ENCODE measurements around the gene BCAS3. TPM values are rescaled to one million over a fixed set of nuclear protein-coding genes. Genes with fewer than 3 reads are reported as not detected.
"Not testable (repeated sequence)": the region's sequence is repeated elsewhere in the genome, so short reads cannot be mapped to it uniquely, and the experiment has no call there.

The BCAS3 gene
- total RNA-seq, 1 experiment from 2014 or later, result 14.3 TPM

DNA sequence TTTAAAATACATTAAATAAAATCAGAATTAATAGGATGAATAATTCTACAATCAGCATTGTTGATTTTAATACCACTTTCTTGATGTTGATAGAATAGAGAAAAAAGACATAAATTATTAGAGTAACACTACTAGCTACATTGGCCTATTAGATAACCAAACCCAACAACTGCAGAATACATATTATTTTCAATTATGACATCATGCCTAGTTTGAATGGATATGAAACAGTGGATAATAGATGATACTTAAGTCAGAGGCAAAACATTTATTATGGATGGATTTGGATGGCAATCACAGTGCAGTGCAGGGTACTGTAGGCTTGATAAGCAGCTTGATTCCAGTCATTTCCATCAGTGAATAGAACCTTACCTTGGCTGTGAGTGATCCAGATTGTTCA, 293.1 kb downstream of the BCAS3 start:
- H3K36me3 ChIP-seq, result no peaks in the 10 kb centered on the region
- no peaks in the 10 kb centered on the region for H3K4me1 ChIP-seq (replicated peaks)
- no peaks in the 10 kb centered on the region for H3K27me3 ChIP-seq (replicated peaks)
- peaks cover 3% of the 10 kb centered on the region; the same call in 1 of the 2 replicates for H3K9me3 ChIP-seq (replicated peaks)
- H3K4me3 ChIP-seq, result no peak overlapping the region
- no peak for DNase-seq (ENCODE audit: low read depth in 1 of 2, low spot score in 2 of 2)
- no peak overlapping the region for H3K27ac ChIP-seq

DNA sequence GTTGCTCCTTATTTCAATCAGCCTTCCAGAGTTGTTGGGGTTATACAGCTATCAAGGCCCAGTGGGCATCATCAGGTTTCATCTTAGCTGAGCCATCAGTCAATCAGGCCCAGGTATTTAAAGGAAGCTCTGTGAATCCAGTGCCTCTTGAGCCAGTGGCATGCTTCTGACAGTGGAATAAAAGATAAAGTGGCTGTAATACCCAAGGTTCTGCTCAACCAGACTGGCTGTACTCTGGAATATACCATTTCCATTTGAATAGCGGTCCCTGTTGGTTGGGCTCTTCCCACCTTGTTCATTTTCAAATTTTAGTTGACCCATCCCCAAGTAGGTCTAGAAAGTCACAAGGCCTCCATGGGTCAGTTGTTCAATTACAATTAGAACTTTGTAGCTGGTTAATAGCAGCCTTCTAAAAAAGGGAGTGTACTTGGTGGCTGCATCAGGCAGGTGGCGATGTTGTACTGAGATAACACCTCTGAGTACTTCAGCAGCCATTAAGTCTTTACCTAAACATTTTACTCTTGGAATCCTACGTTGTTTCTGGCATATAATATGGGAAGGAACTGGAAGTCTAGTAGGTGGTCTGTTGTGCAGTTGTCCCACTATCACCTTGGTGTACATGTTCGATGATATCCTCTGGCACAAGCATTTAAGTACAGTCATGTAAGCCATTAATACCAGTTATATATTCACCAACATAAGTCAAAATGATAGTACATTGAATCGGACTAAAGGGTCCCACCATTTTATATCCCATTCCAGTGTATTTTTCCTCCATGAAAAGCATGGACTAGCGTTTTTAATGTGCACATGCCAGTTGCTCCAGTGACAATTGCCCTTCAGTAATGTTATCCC, 294.1 kb downstream of the BCAS3 start:
- Histone ChIP-seq H3K27me3 (replicated peaks) (no peaks in the 10 kb centered on the region), H3K36me3 (no peaks in the 10 kb centered on the region), H3K27ac (no peak overlapping the region), H3K4me1 (replicated peaks) (no peaks in the 10 kb centered on the region), H3K4me3 (no peak overlapping the region), H3K9me3 (replicated peaks) (peaks cover 3% of the 10 kb centered on the region; the same call in 1 of the 2 replicates)
- DNase-seq (ENCODE audit: low read depth in 1 of 2, low spot score in 2 of 2), result peak in 1 of 2 experiments; percentile 40

DNA sequence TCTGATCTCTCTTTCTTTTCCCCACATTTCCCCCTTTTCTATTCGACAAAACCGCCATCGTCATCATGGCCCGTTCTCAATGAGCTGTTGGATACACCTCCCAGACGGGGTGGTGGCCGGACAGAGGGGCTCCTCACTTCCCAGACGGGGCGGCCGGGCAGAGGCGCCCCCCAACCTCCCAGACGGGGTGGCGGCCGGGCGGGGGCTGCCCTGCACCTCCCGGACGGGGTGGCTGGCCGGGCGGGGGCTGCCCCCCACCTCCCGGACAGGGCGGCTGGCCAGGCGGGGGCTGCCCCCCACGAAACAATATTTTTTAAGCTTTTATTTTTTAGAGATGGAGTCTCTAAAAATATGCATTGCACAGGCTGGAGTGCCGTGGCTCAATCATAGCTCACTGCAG, 299.2 kb downstream of the BCAS3 start:
- H3K4me1 ChIP-seq (replicated peaks); H3K27ac ChIP-seq; H3K4me3 ChIP-seq; H3K36me3 ChIP-seq; H3K9me3 ChIP-seq (replicated peaks); H3K27me3 ChIP-seq (replicated peaks); DNase-seq (ENCODE audit: low read depth in 1 of 2, low spot score in 2 of 2): not testable (repeated sequence)

DNA sequence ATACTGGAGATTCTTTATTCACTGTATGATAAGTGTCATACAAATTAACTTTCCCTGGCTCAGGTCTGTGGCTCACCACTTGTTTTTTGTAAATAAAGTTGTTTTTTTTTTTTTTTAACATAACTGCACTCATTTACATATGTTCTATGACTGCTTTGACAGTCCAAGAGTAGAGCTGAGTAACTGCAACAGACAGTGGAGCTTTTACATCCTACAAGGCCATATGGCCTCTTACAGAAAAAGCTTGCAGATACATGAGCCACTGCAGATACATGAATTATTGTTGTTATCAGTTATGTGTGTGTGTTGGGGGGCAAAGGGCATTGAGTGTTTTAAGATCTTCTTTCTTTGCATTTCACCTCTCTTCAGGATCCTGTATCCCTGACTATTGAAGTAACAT, 311.7 kb downstream of the BCAS3 start:
- Histone ChIP-seq H3K4me1 (replicated peaks) (no peaks in the 10 kb centered on the region; the same call in 1 of the 2 replicates), H3K36me3 (no peaks in the 10 kb centered on the region), H3K9me3 (replicated peaks) (no peaks in the 10 kb centered on the region), H3K4me3 (no peak overlapping the region), H3K27me3 (replicated peaks) (no peaks in the 10 kb centered on the region), H3K27ac (no peak overlapping the region)
- no peak for DNase-seq (ENCODE audit: low read depth in 1 of 2, low spot score in 2 of 2)

DNA sequence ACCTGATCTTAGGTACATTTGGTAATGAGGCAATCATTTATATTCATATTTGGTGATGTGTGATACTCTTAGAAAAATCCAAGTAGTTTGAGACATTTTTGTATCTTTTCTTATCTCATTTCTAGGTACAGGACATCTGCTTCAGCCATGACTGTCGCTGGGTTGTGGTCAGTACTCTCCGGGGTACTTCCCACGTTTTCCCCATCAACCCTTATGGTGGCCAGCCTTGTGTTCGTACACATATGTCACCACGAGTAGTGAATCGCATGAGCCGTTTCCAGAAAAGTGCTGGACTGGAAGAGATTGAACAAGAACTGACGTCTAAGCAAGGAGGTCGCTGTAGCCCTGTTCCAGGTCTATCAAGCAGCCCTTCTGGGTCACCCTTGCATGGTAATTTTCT, 312.2 kb downstream of the BCAS3 start:
- no peak overlapping the region for H3K4me3 ChIP-seq
- no peak for DNase-seq (ENCODE audit: low read depth in 1 of 2, low spot score in 2 of 2)
- H3K36me3 ChIP-seq, result no peaks in the 10 kb centered on the region
- H3K27ac ChIP-seq, result no peak overlapping the region
- no peaks in the 10 kb centered on the region for H3K9me3 ChIP-seq (replicated peaks)
- H3K4me1 ChIP-seq (replicated peaks), result no peaks in the 10 kb centered on the region; the same call in 1 of the 2 replicates
- no peaks in the 10 kb centered on the region for H3K27me3 ChIP-seq (replicated peaks)

DNA sequence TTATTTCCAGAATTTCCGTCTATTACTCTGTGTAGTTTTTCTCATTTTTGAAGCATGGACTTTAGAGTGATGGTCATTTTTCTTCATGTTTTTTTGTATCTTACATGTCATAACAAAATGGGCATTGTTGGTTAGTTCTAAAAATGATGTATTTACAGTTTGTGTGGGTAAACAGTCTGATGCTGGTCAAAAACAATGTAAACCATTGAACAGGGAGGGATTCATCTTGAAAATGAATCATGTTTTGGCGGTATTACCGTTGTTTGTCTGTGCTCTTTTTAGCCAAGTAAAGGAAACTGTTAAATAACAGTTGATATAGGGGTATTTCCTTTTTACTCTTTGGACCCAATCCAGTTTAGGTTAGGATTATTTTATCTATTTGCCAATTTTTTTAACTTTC, 315.8 kb downstream of the BCAS3 start:
- Histone ChIP-seq H3K4me3 (no peak overlapping the region), H3K27ac (no peak overlapping the region), H3K36me3 (no peaks in the 10 kb centered on the region), H3K27me3 (replicated peaks) (no peaks in the 10 kb centered on the region), H3K4me1 (replicated peaks) (no peaks in the 10 kb centered on the region; the same call in 1 of the 2 replicates), H3K9me3 (replicated peaks) (no peaks in the 10 kb centered on the region)
- no peak for DNase-seq (ENCODE audit: low read depth in 1 of 2, low spot score in 2 of 2)

DNA sequence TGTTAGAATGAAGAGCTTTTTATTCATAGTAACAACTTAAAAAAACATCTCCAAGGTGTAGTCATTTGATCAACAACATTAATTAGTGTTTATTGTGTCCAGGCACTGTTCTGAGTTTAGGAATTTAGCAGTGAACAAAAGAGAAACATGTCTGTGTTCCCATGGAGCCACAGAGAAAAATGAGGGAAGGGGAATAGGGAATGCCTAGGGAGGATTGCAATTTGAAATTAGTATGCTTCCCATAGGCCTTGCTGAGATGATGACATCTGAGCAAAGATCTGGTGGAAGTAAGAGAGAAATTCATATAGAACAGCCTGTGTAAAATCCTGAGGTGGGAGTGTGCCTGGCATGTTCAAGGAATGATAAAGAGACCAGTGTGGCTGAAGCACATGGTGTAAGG, 318.0 kb downstream of the BCAS3 start:
- no peak for DNase-seq (ENCODE audit: low read depth in 1 of 2, low spot score in 2 of 2)
- Histone ChIP-seq H3K9me3 (replicated peaks) (no peaks in the 10 kb centered on the region), H3K36me3 (no peaks in the 10 kb centered on the region), H3K27ac (no peak overlapping the region), H3K4me3 (no peak overlapping the region), H3K4me1 (replicated peaks) (no peaks in the 10 kb centered on the region; the same call in 1 of the 2 replicates), H3K27me3 (replicated peaks) (no peaks in the 10 kb centered on the region)

DNA sequence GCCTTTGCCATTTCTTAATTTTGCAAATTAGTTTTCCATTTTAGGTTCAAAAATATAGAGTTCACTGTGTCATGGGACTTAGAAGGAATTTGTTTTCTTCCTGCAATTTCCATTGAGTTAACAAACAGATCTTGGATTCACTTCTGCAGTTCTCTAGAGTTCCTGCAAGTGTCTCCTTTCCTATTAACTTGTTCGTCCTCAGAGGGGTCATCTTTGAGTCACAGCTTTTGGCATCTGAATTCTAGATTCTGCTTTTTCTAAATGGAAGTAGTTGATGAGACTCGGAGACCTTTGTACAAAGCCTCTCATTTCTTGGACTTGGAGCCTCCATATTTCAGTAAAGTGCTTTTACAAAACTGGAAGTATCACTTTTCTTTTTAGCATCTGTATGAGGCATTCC, 323.3 kb downstream of the BCAS3 start:
- H3K4me1 ChIP-seq (replicated peaks), result no peaks in the 10 kb centered on the region
- DNase-seq (ENCODE audit: low read depth in 1 of 2, low spot score in 2 of 2), result peak in 1 of 2 experiments; percentile 34
- H3K27me3 ChIP-seq (replicated peaks), result no peaks in the 10 kb centered on the region
- H3K27ac ChIP-seq, result no peak overlapping the region
- no peaks in the 10 kb centered on the region for H3K36me3 ChIP-seq
- H3K4me3 ChIP-seq, result no peak overlapping the region
- no peaks in the 10 kb centered on the region for H3K9me3 ChIP-seq (replicated peaks)

DNA sequence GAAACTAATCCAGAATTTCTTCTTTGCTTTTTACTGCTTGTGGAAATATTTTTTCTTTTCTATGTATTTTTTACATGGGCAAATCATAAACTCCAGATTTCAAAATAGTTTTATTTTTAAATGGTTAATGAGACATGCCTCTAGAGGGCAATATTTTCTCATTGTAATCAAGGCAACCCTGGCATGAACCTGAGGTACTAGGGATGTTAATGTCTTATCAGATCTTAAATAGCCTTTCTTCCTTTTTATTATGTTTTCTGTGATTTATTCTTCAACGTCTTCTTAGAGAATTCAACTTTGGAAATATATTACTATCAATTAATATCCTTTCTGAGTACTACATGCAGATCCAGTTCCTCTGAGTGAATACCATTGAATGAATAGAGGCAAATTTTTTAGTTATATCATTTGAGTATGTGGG, 324.7 kb downstream of the BCAS3 start:
- H3K4me3 ChIP-seq, result no peak overlapping the region
- H3K27ac ChIP-seq, result no peak overlapping the region
- no peaks in the 10 kb centered on the region for H3K36me3 ChIP-seq
- H3K27me3 ChIP-seq (replicated peaks), result no peaks in the 10 kb centered on the region
- H3K4me1 ChIP-seq (replicated peaks), result no peaks in the 10 kb centered on the region
- DNase-seq (ENCODE audit: low read depth in 1 of 2, low spot score in 2 of 2), result peak in 1 of 2 experiments; percentile 28
- H3K9me3 ChIP-seq (replicated peaks), result no peaks in the 10 kb centered on the region

DNA sequence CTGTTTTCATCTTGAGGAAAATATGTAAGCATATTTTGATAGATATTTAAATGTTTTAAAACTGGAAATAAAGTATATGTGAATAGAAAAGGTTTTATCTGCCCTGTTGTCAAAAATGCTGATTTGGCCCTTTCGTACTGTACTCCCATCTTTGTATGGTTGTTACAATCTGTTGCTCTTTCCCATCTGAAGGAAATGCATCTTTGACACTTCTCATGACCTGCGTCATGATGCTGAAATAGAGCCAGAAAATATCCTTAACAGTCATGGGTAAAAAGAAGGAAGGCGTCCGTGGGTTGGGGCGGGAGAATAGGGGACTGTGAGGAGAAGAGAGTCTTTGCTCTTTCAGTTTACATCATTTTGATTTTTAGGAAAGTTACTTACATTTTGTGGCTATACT, 327.7 kb downstream of the BCAS3 start:
- H3K4me3 ChIP-seq, result no peak overlapping the region
- no peak for DNase-seq (ENCODE audit: low read depth in 1 of 2, low spot score in 2 of 2)
- no peaks in the 10 kb centered on the region for H3K4me1 ChIP-seq (replicated peaks)
- no peaks in the 10 kb centered on the region for H3K27me3 ChIP-seq (replicated peaks)
- H3K9me3 ChIP-seq (replicated peaks), result no peaks in the 10 kb centered on the region
- H3K36me3 ChIP-seq, result no peaks in the 10 kb centered on the region
- H3K27ac ChIP-seq, result no peak overlapping the region

DNA sequence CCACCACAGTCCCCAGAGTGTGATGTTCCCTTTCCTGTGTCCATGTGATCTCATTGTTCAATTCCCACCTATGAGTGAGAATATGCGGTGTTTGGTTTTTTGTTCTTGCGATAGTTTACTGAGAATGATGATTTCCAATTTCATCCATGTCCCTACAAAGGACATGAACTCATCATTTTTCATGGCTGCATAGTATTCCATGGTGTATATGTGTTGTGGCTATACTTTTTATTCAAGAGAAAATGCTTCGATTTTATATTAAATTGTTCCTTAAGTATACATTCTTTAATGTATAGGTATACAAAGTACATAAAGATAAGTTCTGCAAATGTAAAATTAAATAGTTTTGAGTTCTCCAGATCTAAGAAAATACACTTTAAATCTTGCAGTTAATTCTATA, 328.3 kb downstream of the BCAS3 start:
- not testable (repeated sequence) for H3K27ac ChIP-seq; DNase-seq (ENCODE audit: low read depth in 1 of 2, low spot score in 2 of 2); H3K9me3 ChIP-seq (replicated peaks); H3K36me3 ChIP-seq; H3K4me3 ChIP-seq; H3K27me3 ChIP-seq (replicated peaks); H3K4me1 ChIP-seq (replicated peaks)

DNA sequence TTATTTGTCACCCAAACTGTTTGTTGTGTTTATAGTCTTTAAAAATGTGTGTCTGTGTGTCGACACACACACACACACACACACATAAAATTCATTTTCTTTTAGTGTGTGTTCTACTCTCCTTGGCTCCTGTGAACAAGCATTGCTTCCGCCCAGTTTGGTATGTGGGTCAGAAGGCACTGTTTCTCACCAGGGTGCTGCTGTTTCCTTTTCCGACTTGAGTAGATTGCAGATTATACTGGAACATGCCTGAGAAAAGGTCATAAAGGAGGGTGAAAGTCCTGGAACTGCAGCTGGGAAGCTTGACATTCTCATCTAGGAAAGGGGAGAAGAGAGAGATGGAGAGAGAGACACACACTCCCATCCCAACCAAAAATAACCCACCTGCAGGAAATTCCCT, 330.3 kb downstream of the BCAS3 start:
- no peak overlapping the region for H3K27ac ChIP-seq
- H3K9me3 ChIP-seq (replicated peaks), result no peaks in the 10 kb centered on the region
- no peaks in the 10 kb centered on the region for H3K27me3 ChIP-seq (replicated peaks)
- no peaks in the 10 kb centered on the region for H3K36me3 ChIP-seq
- no peak overlapping the region for H3K4me3 ChIP-seq
- no peaks in the 10 kb centered on the region for H3K4me1 ChIP-seq (replicated peaks)
- no peak for DNase-seq (ENCODE audit: low read depth in 1 of 2, low spot score in 2 of 2)

DNA sequence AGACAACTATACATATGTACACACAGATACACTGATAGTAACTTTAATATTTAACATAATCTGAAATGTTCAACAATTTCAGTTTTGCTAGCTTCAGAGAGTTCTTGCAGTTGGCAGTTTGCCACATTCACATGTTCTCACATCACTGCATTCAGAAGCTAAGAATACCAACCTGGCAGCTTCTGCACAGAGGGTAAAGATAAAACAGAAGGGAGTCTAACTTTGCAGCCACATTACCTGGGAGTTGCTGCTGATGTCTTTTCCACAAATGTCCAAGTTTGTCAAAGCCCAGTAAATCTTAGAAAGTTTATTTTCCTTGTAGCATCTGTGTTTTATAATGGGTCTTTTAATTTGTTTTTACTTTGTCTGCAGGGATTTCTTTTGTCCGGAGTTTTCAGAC, 332.0 kb downstream of the BCAS3 start:
- Histone ChIP-seq H3K27me3 (replicated peaks) (no peaks in the 10 kb centered on the region), H3K36me3 (no peaks in the 10 kb centered on the region), H3K27ac (no peak overlapping the region), H3K9me3 (replicated peaks) (no peaks in the 10 kb centered on the region), H3K4me1 (replicated peaks) (no peaks in the 10 kb centered on the region), H3K4me3 (no peak overlapping the region)
- DNase-seq (ENCODE audit: low read depth in 1 of 2, low spot score in 2 of 2), result no peak

DNA sequence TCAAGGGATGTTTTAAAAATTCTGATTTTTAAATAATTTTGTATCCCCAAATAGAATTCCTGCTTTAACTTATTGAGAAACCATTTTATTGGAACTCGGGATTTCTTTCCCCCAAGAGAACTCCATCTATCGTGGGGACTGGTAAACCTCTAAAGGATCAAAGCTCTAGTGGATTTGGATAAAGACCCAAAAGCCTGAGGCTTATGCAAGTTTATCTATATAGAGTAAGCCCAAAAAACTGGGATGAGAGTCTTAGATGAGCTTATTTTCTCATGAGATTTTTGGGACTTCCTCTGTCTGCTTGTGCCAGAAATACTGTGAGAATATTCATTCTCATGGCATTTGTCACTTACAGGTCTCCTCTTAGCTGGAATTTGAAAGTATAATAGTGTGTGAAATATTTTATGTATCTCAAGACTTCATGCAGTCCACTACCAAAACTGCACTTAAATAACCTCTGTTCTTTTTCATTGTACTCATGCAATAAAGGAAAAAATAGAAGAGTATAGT, 333.1 kb downstream of the BCAS3 start:
- no peak for DNase-seq (ENCODE audit: low read depth in 1 of 2, low spot score in 2 of 2)
- Histone ChIP-seq H3K4me1 (replicated peaks) (no peaks in the 10 kb centered on the region), H3K9me3 (replicated peaks) (no peaks in the 10 kb centered on the region), H3K27me3 (replicated peaks) (no peaks in the 10 kb centered on the region), H3K27ac (no peak overlapping the region), H3K4me3 (no peak overlapping the region), H3K36me3 (no peaks in the 10 kb centered on the region)

All from SJSA1 (cell line).